ENCODE data around the gene NLRP6. TPM values are rescaled to one million over a fixed set of nuclear protein-coding genes. Genes with fewer than 3 reads are reported as not detected.
"Not testable (repeated sequence)": the region's sequence is repeated elsewhere in the genome, so short reads cannot be mapped to it uniquely, and the experiment has no call there.

NLRP6 gene
- total RNA-seq, 1 donor from 2014 or later = 0.69 TPM

GRCh38 chr11:282171-282570 is 4.0 kb downstream of the NLRP6 start:
- no peak for DNase-seq (ENCODE audit: low spot score)

GRCh38 chr11:282630-283360 is 4.6 kb downstream of the NLRP6 start:
- DNase-seq (ENCODE audit: low spot score) = no peak

DNA sequence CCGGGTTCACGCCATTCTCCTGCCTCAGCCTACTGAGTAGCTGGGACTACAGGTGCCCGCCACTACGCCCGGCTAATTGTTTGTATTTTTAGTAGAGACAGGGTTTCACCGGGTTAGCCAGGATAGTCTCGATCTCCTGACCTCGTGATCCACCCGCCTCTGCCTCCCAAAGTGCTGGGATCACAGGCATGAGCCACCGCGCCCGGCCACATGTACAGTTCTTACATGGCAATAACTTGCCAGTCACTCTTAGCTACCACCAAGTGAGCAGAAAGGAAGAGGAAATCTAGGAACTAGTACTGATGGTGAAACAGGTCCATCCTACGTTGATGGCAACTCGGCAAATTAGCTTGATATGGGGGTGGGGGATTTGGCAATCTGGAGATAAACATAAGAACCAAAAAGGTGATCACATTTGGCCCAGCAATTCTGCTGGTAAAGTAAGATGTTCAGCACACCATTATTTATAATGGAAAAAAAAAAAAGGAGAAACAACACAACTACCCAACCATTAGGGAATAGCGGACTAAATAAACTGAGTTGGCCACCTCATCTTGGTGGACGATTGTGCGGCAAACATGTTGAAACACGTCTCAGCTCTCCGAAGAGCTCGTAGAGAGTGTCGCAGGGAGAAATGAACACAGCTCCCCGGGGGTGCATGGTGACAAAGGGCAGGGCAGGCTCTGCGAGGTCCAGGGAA is 5.3 kb downstream of the NLRP6 start:
- DNase-seq (ENCODE audit: low spot score) = no peak

DNA sequence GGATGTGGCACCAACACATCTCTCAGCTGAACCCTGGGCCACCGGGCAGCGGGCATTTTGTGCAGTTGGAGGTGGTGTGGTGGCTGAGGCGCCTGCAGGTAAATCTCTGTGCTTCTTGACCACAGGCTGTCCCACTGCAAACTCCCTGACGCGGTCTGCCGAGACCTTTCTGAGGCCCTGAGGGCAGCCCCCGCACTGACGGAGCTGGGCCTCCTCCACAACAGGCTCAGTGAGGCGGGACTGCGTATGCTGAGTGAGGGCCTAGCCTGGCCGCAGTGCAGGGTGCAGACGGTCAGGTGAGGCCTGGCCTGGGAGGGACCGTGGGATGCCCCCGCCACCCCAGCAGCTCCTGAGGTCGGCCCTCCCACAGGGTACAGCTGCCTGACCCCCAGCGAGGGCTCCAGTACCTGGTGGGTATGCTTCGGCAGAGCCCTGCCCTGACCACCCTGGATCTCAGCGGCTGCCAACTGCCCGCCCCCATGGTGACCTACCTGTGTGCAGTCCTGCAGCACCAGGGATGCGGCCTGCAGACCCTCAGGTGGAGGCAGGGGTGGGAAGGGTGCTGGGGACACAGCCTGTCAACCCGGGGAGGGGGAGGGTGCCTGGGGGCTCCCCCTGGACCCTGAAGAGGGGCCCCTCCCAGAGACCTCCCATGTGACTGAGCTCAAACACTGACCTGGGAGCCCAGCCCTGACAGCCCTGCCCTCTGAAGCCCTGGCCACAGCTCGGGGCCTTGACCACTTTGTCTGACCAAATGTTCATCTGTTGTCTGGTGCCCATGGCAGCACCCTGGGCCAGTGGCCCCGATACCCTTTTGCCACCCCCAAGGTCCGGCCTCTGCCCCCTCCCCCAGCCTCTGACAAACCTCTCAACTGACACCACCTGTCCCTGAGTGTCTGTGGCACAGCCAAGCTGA is 6.2 kb downstream of the NLRP6 start:
- DNase-seq (ENCODE audit: low spot score) = no peak

DNA sequence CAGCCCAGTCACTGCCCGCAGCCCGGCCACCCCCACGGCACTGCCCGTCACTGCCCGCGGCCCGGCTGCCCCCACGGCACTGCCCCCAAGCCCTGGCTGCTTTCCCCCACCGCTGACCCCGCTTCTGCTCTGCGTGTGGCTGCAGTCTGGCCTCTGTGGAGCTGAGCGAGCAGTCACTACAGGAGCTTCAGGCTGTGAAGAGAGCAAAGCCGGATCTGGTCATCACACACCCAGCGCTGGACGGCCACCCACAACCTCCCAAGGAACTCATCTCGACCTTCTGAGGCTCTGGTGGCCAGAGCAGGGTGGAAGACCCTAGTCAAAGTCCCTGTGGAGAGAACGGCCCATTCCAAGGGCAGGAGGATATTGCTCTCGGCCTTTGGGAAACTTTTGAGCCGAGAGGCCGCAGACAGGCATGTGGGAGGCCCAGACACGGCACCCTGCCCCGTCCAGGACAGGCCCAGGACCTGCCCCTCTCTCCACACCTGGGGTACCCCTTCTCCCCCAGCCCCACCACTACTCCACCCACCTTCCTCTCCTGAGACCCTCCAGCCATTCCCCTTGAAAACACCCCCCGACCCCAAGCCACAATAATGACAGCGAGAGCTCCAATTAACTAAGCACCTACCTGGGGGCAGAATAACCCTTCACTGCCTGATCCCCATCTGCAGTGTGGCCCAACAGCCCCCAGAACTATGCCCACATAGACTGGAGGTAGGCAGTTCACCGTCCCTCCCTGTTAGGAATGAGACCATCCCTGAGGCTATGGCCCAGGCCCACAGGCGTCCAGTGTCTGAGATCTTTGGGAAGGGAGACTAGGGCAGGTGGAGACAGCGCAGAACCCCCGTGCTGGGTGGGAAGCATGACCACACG is 7.0 kb downstream of the NLRP6 start:
- DNase-seq (ENCODE audit: low spot score) = no peak

DNA sequence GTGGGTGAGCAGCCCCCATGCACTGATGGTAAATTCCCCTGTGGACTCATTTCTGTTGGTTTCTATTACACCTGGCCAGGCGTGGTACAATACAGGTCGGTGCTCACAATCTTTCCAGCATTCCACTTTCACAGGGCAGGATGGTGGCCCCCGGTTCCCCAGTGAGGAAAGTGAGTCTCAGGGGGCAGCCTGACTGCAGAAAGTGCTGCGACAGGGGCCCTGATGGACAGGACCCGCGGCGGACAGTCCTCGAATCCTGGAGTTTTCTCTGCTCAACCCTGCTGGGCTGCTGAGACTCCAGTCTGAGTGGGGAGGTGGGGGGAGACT is 7.7 kb downstream of the NLRP6 start:
- DNase-seq (ENCODE audit: low spot score) = no peak

GRCh38 chr11:286977-287820 is 9.0 kb downstream of the NLRP6 start:
- DNase-seq (ENCODE audit: low spot score) = not testable (repeated sequence)

DNA sequence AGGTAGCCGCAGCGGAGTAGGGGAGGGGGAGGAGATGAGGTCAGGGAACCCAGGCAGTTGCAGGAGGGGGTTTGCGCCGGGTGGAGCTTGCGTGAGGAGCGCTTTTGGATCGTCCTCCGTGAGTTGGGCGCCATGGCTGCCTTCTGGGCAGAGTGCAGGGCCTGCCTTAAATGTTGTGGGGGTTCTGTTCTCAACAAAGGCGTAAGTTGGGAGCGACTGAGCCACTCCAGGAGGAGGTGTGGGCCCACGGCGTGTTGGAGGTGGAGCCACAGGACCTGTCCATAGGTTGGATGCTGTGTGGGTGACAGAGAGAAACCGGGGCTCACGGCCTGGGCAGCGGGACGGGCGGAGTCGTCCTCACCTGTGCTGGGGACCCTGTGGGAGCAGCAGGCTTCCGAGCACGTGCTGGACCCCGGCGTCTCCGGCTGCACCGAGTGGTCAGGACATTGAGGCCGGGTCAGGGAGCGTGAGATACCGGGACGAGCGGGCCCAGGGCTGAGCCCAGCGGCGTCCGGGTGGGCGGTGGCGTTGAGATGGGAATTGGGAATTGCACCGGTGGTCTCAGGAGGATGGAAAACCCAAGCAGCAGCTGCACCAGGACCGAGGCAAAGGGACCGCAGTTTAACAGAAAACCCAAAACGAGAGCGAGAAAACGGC is 9.7 kb downstream of the NLRP6 start:
- no peak for DNase-seq (ENCODE audit: low spot score)

- DNase-seq (ENCODE audit: low spot score) = peak; percentile 59
Measured at GRCh38 chr11:288478-289397, 10.5 kb downstream of the NLRP6 start, which contains the start of gene PGGHG. Gene PGGHG, plus strand, starts transcription at chr11:289126. Its CDS starts 691 bp downstream, at chr11:289817.

GRCh38 chr11:289398-289711 is 11.1 kb downstream of the NLRP6 start:
- no peak for DNase-seq (ENCODE audit: low spot score)

GRCh38 chr11:289712-290620 is 11.8 kb downstream of the NLRP6 start:
- no peak for DNase-seq (ENCODE audit: low spot score)

DNA sequence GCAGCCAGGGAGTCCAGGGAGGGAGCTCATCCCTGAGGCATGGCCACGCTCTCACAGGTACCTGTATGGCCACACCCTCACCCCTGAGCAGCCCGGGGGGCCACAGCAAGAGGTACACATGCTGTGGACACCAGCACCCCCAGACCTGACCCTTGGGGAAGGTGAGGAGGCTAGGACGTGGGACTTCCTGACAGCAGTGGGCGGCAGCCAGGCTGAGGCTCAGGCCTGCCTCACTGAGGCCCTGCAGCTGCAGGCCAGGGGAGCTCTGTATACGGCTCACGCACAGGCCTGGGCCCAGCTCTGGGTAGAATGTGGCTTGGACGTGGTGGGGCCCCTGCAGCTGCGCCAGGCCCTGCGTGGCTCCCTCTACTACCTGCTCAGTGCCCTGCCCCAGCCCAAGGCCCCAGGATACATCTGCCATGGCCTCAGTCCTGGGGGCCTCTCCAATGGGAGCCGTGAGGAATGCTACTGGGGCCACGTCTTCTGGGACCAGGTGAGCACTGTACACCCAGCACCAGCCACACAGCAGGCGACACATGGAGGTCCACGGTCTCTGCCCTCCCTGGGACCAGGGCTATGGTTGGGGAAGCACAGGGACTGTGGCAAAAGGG is 12.5 kb downstream of the NLRP6 start:
- DNase-seq (ENCODE audit: low spot score) = no peak

GRCh38 chr11:291281-292210 is 13.3 kb downstream of the NLRP6 start:
- DNase-seq (ENCODE audit: low spot score) = no peak

- DNase-seq (ENCODE audit: low spot score) = no peak
Measured at GRCh38 chr11:292211-293121, 14.3 kb downstream of the NLRP6 start.

DNA sequence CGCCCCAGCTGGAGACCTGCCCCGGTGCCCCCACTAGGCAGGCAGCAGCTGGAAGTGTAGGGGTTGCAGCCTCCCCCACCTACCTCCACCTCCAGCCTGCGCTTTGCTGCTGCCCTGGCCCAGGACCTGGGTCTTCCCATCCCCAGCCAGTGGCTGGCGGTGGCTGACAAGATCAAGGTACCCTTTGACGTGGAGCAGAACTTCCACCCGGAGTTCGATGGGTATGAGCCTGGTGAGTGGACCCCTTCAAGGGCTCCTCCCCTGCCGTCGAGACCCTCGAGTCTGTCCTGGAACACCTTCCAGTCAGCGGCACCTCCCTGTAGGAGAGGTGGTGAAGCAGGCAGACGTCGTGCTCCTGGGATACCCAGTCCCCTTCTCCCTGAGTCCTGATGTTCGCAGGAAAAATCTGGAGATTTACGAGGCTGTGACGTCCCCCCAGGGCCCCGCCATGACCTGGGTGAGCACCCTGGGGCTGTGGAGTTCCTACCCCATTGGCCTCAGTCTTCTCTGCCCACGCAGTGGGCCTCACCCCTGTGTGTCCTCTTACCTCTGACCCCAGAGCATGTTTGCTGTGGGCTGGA is 15.2 kb downstream of the NLRP6 start:
- DNase-seq (ENCODE audit: low spot score) = no peak
